Body of pancreas (tissue), 4 donors: ENCODE data around the gene SPOCK1.

Source experiments
- CTCF ChIP-seq, 7 experiments: fragments of 450-650 bp in 4 of 7; fragments of 200-600 bp in 3 of 7; sonication (generic) in 3 of 7; IDR thresholded peaks; one replicate each; pipeline ENCODE4 v1.5.1; 2016 to 2019; ENCODE audit warnings: antibody characterized with exemption in 7 of 7
- POLR2A ChIP-seq, 3 donors: fragments of 450-650 bp; IDR thresholded peaks; one replicate each; pipeline ENCODE4 v1.6.1; 2016; ENCODE audit warnings: antibody characterized with exemption in 3 of 3, mild to moderate bottlenecking in 2 of 3

DNA sequence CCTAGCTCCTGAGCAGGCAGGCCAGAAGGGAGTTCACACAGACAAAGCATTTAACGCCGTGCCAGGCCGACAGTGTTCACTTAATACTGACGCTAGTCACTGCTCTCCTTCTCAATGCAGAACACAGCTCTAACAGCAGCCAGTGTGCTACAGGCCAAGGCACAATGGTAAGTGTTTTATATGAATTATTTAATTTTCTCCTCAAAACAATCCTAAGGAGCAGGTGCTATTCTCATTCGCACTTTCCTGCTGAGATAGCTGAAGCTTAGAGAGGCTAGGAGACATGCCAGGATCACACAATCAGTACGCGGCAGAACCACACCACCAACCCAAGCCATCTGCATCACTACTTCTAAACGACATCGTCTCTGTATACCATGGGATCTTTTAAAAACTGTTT, 170.7 kb downstream of the SPOCK1 start:
- TF ChIP-seq CTCF (IDR thresholded peaks at IDR 0.05) (no peak), POLR2A (IDR thresholded peaks at IDR 0.05) (no peak)
